GM19035 (cell line): ENCODE measurements around the gene ACMSD.

Source experiments
- ATAC-seq: cut with Tn5 transposase; IDR thresholded peaks from one replicate; pipeline ENCODE4 v1.9.1; 2021; ENCODE audit not compliant: unreplicated experiment

The ACMSD gene

GRCh38 chr2:134943540-134943939, 105.1 kb downstream of the ACMSD start:
- ATAC-seq = peak; percentile 73

GRCh38 chr2:134944975-134945374, 106.6 kb downstream of the ACMSD start:
- no peak for ATAC-seq

GRCh38 chr2:134946073-134946472, 107.7 kb downstream of the ACMSD start:
- no peak for ATAC-seq

GRCh38 chr2:134949981-134950708, 111.7 kb downstream of the ACMSD start:
- ATAC-seq = no peak

GRCh38 chr2:134950886-134951285, 112.5 kb downstream of the ACMSD start:
- no peak for ATAC-seq
